Measurements from ENCODE around the gene SLC4A2. TPM values are rescaled to one million over a fixed set of nuclear protein-coding genes. Genes with fewer than 3 reads are reported as not detected.
A peak's percentile ranks its signal among the peaks of the same experiment; 100 is the strongest.

The SLC4A2 gene
- total RNA-seq, 2 donors from 2014 or later: 76.7 to 169 TPM

- DNase-seq: no peak
- H3K9ac ChIP-seq (ENCODE audit: low read depth in 2 of 2, low read length in 2 of 2): no peak overlapping the region
- no peak overlapping the region for H3K27ac ChIP-seq
- intact Hi-C loops (cut with DNase I): no loop called here
- no peak overlapping the region for H3K4me3 ChIP-seq
- no peaks in the 10 kb centered on the region for H3K4me1 ChIP-seq
- H3K9me3 ChIP-seq: no peaks in the 10 kb centered on the region
- H3K27me3 ChIP-seq: peaks cover 19% of the 10 kb centered on the region
- H3K36me3 ChIP-seq: no peaks in the 10 kb centered on the region
- no peak for TF ChIP-seq CTCF (IDR thresholded peaks at IDR 0.05)
These were observed 43.4 kb upstream of the SLC4A2 start for GRCh38 chr7:151015967-151016366.

GRCh38 chr7:151016505-151016904, 42.9 kb upstream of the SLC4A2 start:
- Histone ChIP-seq H3K27me3 (peaks cover 19% of the 10 kb centered on the region), H3K4me3 (no peak overlapping the region), H3K9me3 (no peaks in the 10 kb centered on the region), H3K27ac (no peak overlapping the region), H3K9ac (ENCODE audit: low read depth in 2 of 2, low read length in 2 of 2) (no peak overlapping the region), H3K4me1 (no peaks in the 10 kb centered on the region), H3K36me3 (no peaks in the 10 kb centered on the region)
- no peak for DNase-seq
- TF ChIP-seq CTCF (IDR thresholded peaks at IDR 0.05): no peak
- intact Hi-C loops (cut with DNase I): no loop called here

- Histone ChIP-seq H3K27me3 (peaks cover 19% of the 10 kb centered on the region), H3K36me3 (no peaks in the 10 kb centered on the region), H3K9me3 (no peaks in the 10 kb centered on the region), H3K9ac (ENCODE audit: low read depth in 2 of 2, low read length in 2 of 2) (no peak overlapping the region), H3K4me3 (no peak overlapping the region), H3K27ac (no peak overlapping the region), H3K4me1 (no peaks in the 10 kb centered on the region)
- no peak for DNase-seq
- no peak for TF ChIP-seq CTCF (IDR thresholded peaks at IDR 0.05)
- intact Hi-C loops (cut with DNase I): no loop called here
These were observed 42.4 kb upstream of the SLC4A2 start for GRCh38 chr7:151016942-151017341.

GRCh38 chr7:151017370-151017952, 41.9 kb upstream of the SLC4A2 start:
- Histone ChIP-seq H3K27ac (no peak overlapping the region), H3K9ac (ENCODE audit: low read depth in 2 of 2, low read length in 2 of 2) (no peak overlapping the region), H3K4me3 (no peak overlapping the region), H3K9me3 (no peaks in the 10 kb centered on the region), H3K4me1 (no peaks in the 10 kb centered on the region), H3K36me3 (no peaks in the 10 kb centered on the region), H3K27me3 (peaks cover 19% of the 10 kb centered on the region)
- TF ChIP-seq CTCF (IDR thresholded peaks at IDR 0.05): no peak
- intact Hi-C loops (cut with DNase I): no loop called here
- no peak for DNase-seq

- no peak overlapping the region for H3K9ac ChIP-seq (ENCODE audit: low read depth in 2 of 2, low read length in 2 of 2)
- no peaks in the 10 kb centered on the region for H3K9me3 ChIP-seq
- H3K4me1 ChIP-seq: no peaks in the 10 kb centered on the region
- H3K36me3 ChIP-seq: no peaks in the 10 kb centered on the region
- H3K27ac ChIP-seq: no peak overlapping the region
- DNase-seq: peak; percentile 79
- peak; percentile 94 for TF ChIP-seq CTCF (IDR thresholded peaks at IDR 0.05)
- intact Hi-C loops (cut with DNase I): no loop called here
- peaks cover 19% of the 10 kb centered on the region for H3K27me3 ChIP-seq
- H3K4me3 ChIP-seq: peak overlapping the region; percentile 13
These were observed 41.4 kb upstream of the SLC4A2 start for GRCh38 chr7:151017953-151018420.
